HG03442 (cell line): ENCODE data around the gene PNMA8C.
"Not testable (repeated sequence)": the region's sequence is repeated elsewhere in the genome, so short reads cannot be mapped to it uniquely, and the experiment has no call there.

ENCODE experiments used
- ATAC-seq: cut with Tn5 transposase; IDR thresholded peaks from one replicate; pipeline ENCODE4 v1.9.1; 2021; ENCODE audit warnings: mild to moderate bottlenecking, moderate library complexity; ENCODE audit not compliant: unreplicated experiment

PNMA8C gene

GRCh38 chr19:46391296-46392251 lies 37.2 kb downstream of the PNMA8C start:
- ATAC-seq, result no peak

GRCh38 chr19:46390866-46391265 lies 37.9 kb downstream of the PNMA8C start:
- ATAC-seq, result no peak

GRCh38 chr19:46390121-46390858 lies 38.4 kb downstream of the PNMA8C start:
- ATAC-seq, result no peak

- no peak for ATAC-seq
These were observed 40.2 kb downstream of the PNMA8C start for GRCh38 chr19:46388311-46389095.

- no peak for ATAC-seq
These were observed 41.0 kb downstream of the PNMA8C start for GRCh38 chr19:46387713-46388130.

- no peak for ATAC-seq
These were observed 41.6 kb downstream of the PNMA8C start for GRCh38 chr19:46386996-46387712.

- no peak for ATAC-seq
These were observed 42.6 kb downstream of the PNMA8C start for GRCh38 chr19:46386151-46386550.

- ATAC-seq, result no peak
These were observed 43.1 kb downstream of the PNMA8C start for GRCh38 chr19:46385636-46386035.

GRCh38 chr19:46384396-46384795 lies 44.3 kb downstream of the PNMA8C start:
- ATAC-seq, result no peak

- ATAC-seq, result no peak
These were observed 44.9 kb downstream of the PNMA8C start for GRCh38 chr19:46383846-46384245.

GRCh38 chr19:46383171-46383815 lies 45.4 kb downstream of the PNMA8C start:
- no peak for ATAC-seq

- no peak for ATAC-seq
These were observed 46.9 kb downstream of the PNMA8C start for GRCh38 chr19:46381756-46382345.

- no peak for ATAC-seq
These were observed 47.4 kb downstream of the PNMA8C start for GRCh38 chr19:46381346-46381745.

GRCh38 chr19:46380690-46381089 lies 48.0 kb downstream of the PNMA8C start:
- ATAC-seq, result no peak

GRCh38 chr19:46378268-46378667 lies 50.5 kb downstream of the PNMA8C start:
- ATAC-seq, result no peak

GRCh38 chr19:46376241-46377153 lies 52.2 kb downstream of the PNMA8C start:
- no peak for ATAC-seq

GRCh38 chr19:46375476-46376067 lies 53.2 kb downstream of the PNMA8C start:
- ATAC-seq, result not testable (repeated sequence)
